NT2/D1 (cell line): Measurements from ENCODE around the gene GUCA2A.

ENCODE experiments used
- SUZ12 ChIP-seq: IDR thresholded peaks from 2 replicates; pipeline ENCODE4 v1.6.1; 2011; ENCODE audit not compliant: insufficient read length, insufficient read depth; ENCODE audit errors: extremely low read depth
- YY1 ChIP-seq: IDR thresholded peaks from 2 replicates; pipeline ENCODE4 v1.6.1; 2011; ENCODE audit not compliant: insufficient read length, insufficient read depth

DNA sequence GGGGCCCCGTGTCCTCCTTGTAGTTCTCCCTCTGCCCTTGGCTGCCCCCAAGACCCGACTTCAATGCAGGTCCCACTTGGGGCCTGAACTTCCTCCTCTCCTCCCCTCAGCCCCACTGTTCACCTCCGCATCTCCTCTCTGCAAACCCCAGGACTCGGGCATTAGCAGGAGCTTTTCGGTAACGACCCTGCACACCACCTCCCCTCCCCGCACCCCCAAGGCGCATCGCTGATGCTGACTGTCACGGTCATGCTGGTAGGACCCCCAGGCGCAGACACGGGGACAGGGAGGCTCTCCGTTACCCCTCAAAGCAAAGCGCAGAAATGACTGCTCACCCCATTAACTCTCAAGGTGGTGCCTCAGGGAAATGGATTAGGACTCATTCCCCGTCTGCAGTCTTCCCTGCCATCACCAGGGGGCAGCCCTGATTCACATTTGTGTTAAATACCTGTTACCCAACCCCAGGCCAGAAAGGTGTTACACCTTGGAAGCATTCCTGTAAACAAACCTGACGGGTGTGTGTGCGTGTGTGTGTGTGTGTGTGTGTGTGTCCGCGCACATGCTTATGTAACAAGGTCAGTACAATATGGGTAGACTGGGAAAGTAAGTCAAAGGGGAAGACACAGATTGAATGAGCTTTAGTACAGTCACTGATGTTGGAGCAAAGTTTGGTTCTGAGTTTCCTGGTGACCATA is 17.8 kb downstream of the GUCA2A start:
- TF ChIP-seq YY1 (no peak), SUZ12 (no peak)
